GM21390 (cell line): ENCODE results near the gene HSD17B8.
A peak's percentile ranks its signal among the peaks of the same experiment; 100 is the strongest.

ENCODE experiments used
- ATAC-seq: cut with Tn5 transposase; IDR thresholded peaks from one replicate; pipeline ENCODE4 v1.9.1; 2021; ENCODE audit not compliant: unreplicated experiment

Gene HSD17B8

GRCh38 chr6:33236328-33236727 is 31.9 kb downstream of the HSD17B8 start:
- no peak for ATAC-seq

GRCh38 chr6:33236852-33237251 is 32.4 kb downstream of the HSD17B8 start:
- ATAC-seq, result no peak

GRCh38 chr6:33237741-33238140 is 33.3 kb downstream of the HSD17B8 start:
- ATAC-seq, result no peak

GRCh38 chr6:33241968-33242367 is 37.5 kb downstream of the HSD17B8 start:
- ATAC-seq, result no peak

- ATAC-seq, result no peak
Measured at GRCh38 chr6:33243476-33243875, 39.0 kb downstream of the HSD17B8 start.

- no peak for ATAC-seq
Measured at GRCh38 chr6:33247977-33248642, 43.7 kb downstream of the HSD17B8 start.

GRCh38 chr6:33248643-33248931 is 44.1 kb downstream of the HSD17B8 start:
- ATAC-seq, result no peak

GRCh38 chr6:33248932-33249731 is 44.7 kb downstream of the HSD17B8 start:
- ATAC-seq, result peak; percentile 87

GRCh38 chr6:33249732-33250630 is 45.5 kb downstream of the HSD17B8 start:
- ATAC-seq, result no peak

- ATAC-seq, result no peak
Measured at GRCh38 chr6:33250731-33251130, 46.3 kb downstream of the HSD17B8 start.

GRCh38 chr6:33251395-33252012 is 47.0 kb downstream of the HSD17B8 start:
- ATAC-seq, result no peak

GRCh38 chr6:33252759-33253158 is 48.3 kb downstream of the HSD17B8 start:
- no peak for ATAC-seq

- ATAC-seq, result no peak
Measured at GRCh38 chr6:33254591-33254990, 50.1 kb downstream of the HSD17B8 start.
